HG03469 (cell line): Measurements from ENCODE around the gene MXD3.
"Not testable (repeated sequence)": the region's sequence is repeated elsewhere in the genome, so short reads cannot be mapped to it uniquely, and the experiment has no call there.

Experiments
- ATAC-seq: cut with Tn5 transposase; IDR thresholded peaks from one replicate; pipeline ENCODE4 v1.9.1; 2021; ENCODE audit warnings: mild to moderate bottlenecking, moderate library complexity, moderate number of reproducible peaks; ENCODE audit not compliant: unreplicated experiment

The MXD3 gene

GRCh38 chr5:177343777-177344176 is 32.1 kb upstream of the MXD3 start:
- no peak for ATAC-seq

DNA sequence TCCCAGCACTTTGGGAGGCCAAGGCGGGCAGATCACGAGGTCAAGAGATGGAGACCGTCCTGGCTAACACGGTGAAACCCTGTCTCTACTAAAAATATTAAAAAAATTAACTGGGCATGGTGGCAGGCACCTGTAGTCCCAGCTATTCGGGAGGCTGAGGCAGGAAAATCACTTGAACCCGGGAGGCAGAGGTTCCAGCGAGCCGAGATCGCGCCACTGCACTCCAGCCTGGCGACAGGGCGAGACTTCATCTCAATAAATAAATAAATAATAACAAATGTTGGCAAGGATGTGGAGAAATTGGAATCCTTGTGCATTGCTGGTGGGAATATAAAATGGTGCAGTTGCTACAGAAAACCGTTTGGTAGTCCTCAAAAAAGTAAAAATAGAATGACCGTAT is 31.3 kb upstream of the MXD3 start:
- ATAC-seq = not testable (repeated sequence)

DNA sequence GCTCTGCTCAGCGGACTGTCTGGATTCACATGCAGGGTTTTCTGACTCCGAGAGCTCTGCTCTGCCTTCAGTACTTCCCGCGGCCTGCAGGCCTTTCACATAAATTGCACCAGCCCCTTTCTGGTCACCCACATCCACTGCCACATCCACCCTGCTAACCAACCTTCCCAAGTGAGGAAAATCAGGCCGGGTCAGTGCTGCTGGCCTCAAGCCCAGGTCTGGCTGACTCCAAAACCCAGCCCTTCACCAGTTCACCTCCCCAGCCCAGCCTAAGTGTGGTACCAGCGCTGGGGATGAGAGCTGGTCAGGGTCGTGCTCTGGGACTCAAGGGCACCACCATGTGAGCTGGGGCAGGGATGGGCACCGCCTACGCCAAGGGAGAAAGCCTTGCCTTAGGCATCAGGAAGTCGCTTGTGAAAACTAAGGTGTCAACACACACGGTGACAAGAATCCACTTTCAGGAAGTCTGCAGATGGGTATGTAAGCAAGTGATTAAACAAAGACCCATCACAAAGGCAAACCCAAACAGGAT is 27.5 kb upstream of the MXD3 start:
- ATAC-seq = no peak

GRCh38 chr5:177338251-177339106 is 26.8 kb upstream of the MXD3 start:
- no peak for ATAC-seq

DNA sequence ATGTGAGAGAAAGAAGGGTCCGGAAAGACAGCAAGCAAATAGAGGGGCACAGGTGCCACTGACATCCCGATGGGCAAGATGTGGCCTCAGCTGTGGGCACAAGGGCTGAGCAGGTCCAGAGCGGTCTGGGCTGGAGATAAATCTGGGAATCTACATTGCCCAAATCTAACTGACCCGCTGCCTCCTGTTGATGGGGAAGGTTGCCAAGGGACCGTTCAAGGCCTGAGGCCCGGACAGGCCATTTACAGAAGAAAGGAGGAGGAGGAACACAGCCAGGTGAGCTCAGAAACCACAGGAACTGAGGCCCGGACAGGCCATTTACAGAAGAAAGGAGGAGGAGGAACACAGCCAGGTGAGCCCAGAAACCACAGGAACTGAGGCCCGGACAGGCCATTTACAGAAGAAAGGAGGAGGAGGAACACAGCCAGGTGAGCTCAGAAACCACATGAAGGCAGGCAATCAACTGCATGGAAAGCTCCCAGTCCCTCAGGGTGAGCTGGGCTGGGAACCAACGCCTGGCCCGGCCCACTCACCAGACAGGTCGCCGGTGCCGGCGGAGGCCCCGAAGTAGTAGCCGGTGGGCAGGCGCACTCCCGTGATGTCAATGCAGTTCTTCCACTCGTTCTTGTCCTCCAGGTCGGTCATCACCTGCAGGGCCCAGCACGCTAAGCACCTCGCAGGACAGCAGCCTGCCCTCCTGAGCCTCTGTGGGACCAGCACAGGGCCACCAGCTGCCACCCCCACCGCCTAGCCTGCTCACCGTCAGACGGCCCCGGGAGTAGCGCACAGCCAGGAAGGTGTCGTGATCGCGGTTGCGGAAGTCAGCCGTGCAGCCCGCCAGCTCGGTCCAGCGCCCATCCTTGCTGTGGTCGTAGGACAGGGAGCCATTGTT is 25.2 kb upstream of the MXD3 start:
- ATAC-seq = no peak

GRCh38 chr5:177336112-177336511 is 24.4 kb upstream of the MXD3 start:
- ATAC-seq = no peak

GRCh38 chr5:177335701-177336065 is 24.0 kb upstream of the MXD3 start:
- no peak for ATAC-seq

DNA sequence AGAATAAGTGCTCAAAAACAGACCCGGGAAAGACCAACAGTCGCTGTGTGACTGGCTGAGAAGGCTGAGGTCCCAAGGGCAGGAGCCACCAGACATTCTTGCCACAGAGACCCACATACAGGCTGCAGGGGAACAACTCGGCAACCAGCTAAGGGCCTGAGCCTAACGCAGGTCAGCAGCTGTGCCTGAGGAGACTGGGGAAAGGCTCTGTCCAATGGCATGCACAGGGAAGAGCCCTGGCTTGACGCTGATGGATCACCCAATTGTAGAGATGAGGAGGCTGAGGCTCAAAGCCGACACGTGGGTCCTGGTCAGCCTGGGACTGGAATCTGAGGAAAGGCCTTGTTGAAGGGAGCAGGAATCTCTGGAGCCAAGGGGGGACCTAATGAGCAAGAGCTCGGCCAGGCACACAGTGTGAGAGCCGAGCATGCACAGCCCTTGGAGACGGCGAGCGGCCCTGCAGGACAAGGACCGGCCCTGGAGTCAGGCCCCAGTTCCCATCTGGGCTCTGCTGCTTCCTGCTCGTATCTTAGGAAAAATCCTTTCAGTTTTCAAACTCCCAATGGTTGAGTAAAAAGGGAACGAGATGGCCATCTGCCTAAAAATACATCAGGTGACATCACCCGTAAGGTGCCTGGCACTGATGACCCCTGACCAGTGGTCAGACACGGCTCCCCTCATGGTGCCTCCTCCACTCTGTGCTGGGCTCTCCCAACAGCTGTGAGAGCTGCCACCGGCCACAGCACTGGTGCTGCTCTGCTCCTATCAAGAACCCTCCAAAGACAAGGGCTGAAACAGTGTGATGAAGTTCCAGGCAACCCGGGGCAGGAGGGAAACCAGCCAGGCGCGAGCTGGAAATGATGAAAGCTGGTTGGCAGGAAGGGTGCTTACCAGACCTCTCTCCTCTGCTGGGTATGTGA is 23.3 kb upstream of the MXD3 start:
- no peak for ATAC-seq

- no peak for ATAC-seq
Measured at GRCh38 chr5:177334155-177334551, 22.5 kb upstream of the MXD3 start.

- no peak for ATAC-seq
Measured at GRCh38 chr5:177333420-177334154, 21.9 kb upstream of the MXD3 start.

GRCh38 chr5:177332896-177333260 is 21.2 kb upstream of the MXD3 start:
- ATAC-seq = no peak

GRCh38 chr5:177332031-177332895 is 20.6 kb upstream of the MXD3 start:
- no peak for ATAC-seq

- no peak for ATAC-seq
Measured at GRCh38 chr5:177330991-177331842, 19.5 kb upstream of the MXD3 start.

- no peak for ATAC-seq
Measured at GRCh38 chr5:177329883-177330282, 18.2 kb upstream of the MXD3 start.

GRCh38 chr5:177328545-177329231 is 17.0 kb upstream of the MXD3 start:
- no peak for ATAC-seq

DNA sequence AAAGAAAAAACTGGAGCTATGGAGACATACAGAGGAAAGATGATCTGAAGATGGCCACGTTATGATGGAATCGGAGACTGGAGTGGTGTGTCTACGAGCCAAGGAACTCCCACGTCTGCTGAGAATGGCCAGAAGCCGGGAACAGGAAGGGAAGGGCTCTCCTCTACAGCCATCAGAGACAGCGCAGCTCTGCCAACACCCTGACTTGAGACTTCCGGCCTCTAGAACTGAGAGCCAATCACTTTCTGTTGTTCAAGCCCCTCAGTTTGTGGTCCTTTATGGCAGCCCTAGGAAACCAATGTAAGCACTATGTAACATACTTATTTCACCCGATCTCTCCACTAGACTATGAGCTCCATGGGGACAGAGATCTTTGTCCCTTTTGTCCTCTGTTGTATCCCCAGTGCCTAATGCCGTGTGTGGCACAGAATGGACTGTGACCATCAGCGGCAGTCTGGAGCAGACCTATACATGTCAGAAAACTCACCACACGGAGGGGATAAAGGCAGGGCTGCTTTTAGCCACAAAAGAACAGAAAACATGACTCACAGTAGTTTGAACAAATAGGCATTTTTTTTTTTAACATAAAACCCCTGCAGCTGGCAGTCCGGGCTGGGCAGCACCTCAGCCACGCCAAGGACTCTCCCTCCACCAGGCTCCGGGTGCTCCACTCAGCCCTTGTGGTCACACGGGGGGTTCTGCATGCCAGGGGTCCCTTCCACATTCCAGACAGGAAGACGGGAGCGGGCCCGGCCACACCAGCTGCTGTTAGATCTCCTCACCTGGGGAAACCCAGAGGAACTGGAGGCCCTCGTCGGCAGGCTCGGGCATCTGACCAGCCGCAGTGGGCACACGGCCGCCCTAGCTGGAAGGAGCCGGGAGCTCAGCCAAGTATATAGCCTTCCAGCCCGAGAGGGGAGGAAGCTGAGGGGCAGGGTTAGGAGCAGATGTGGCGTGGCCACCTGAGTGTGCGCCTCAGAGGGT is 16.1 kb upstream of the MXD3 start:
- no peak for ATAC-seq
